Adipocyte (in vitro differentiated cells): ENCODE measurements around the gene MRPS6.

Experiments used
- DNase-seq: peaks from one replicate; pipeline ENCODE4 v3.0.0-alpha.2; 2015; ENCODE audit warnings: low read depth
- H3K27me3 ChIP-seq: replicated peaks from 2 replicates; pipeline ENCODE4 v1.7.0; 2013; ENCODE audit warnings: mild to moderate bottlenecking, low read length, moderate library complexity; ENCODE audit not compliant: control insufficient read depth, insufficient read depth
- H3K36me3 ChIP-seq: 2 replicates; pipeline ENCODE4 v1.7.0; 2013; ENCODE audit warnings: low read length, mild to moderate bottlenecking, moderate library complexity; ENCODE audit not compliant: control insufficient read depth, insufficient read depth, severe bottlenecking
- H3K4me1 ChIP-seq: 2 replicates; pipeline ENCODE4 v1.7.0; 2013; ENCODE audit warnings: mild to moderate bottlenecking, low read length, moderate library complexity; ENCODE audit not compliant: control insufficient read depth, insufficient read depth
- H3K4me3 ChIP-seq: 2 replicates; pipeline ENCODE4 v1.7.0; 2013; ENCODE audit warnings: mild to moderate bottlenecking, low read length, moderate library complexity
- H3K9ac ChIP-seq: 2 replicates; pipeline ENCODE4 v1.7.0; 2013; ENCODE audit warnings: mild to moderate bottlenecking, low read length, moderate library complexity
- H3K9me3 ChIP-seq: 2 replicates; pipeline ENCODE4 v1.7.0; 2013; ENCODE audit warnings: mild to moderate bottlenecking, low read length, moderate library complexity; ENCODE audit not compliant: control insufficient read depth

Gene MRPS6

GRCh38 chr21:34073032-34073748 is at the start of gene MRPS6, which contains the start of gene SLC5A3:
MRPS6 (plus strand) TSS chr21:34073578; CDS start chr21:34073701, 123 bp downstream.
SLC5A3 (plus strand) TSS chr21:34073578; CDS start chr21:34095199, 21,621 bp downstream.
- peak within 1 kb of the TSS; percentile 97 for H3K4me3 ChIP-seq
- no peaks in the 10 kb centered on the region for H3K27me3 ChIP-seq
- peaks cover 41% of the 10 kb centered on the region for H3K4me1 ChIP-seq
- peak; percentile 91 for DNase-seq
- H3K9ac ChIP-seq = peak within 1 kb of the TSS; percentile 87
- H3K36me3 ChIP-seq = no peaks in the 10 kb centered on the region
- H3K9me3 ChIP-seq = no peaks in the 10 kb centered on the region

GRCh38 chr21:34023691-34024373 is 49.5 kb upstream of the MRPS6 start:
- Histone ChIP-seq H3K27me3 (no peaks in the 10 kb centered on the region), H3K4me1 (no peaks in the 10 kb centered on the region), H3K9me3 (peaks cover 17% of the 10 kb centered on the region), H3K36me3 (no peaks in the 10 kb centered on the region), H3K4me3 (no peak overlapping the region), H3K9ac (no peak overlapping the region)
- no peak for DNase-seq

GRCh38 chr21:34024374-34024693 is 49.0 kb upstream of the MRPS6 start:
- H3K9ac ChIP-seq = no peak overlapping the region
- no peaks in the 10 kb centered on the region for H3K27me3 ChIP-seq
- no peaks in the 10 kb centered on the region for H3K36me3 ChIP-seq
- no peaks in the 10 kb centered on the region for H3K4me1 ChIP-seq
- H3K9me3 ChIP-seq = peaks cover 17% of the 10 kb centered on the region
- H3K4me3 ChIP-seq = no peak overlapping the region
- DNase-seq = no peak

GRCh38 chr21:34027721-34028461 is 45.5 kb upstream of the MRPS6 start:
- Histone ChIP-seq H3K9me3 (peaks cover 9% of the 10 kb centered on the region), H3K4me1 (no peaks in the 10 kb centered on the region), H3K36me3 (no peaks in the 10 kb centered on the region), H3K4me3 (no peak overlapping the region), H3K27me3 (no peaks in the 10 kb centered on the region), H3K9ac (no peak overlapping the region)
- no peak for DNase-seq

GRCh38 chr21:34029743-34030528 is 43.4 kb upstream of the MRPS6 start:
- peak; percentile 87 for DNase-seq
- Histone ChIP-seq H3K4me3 (peak overlapping the region; percentile 69), H3K27me3 (no peaks in the 10 kb centered on the region), H3K36me3 (no peaks in the 10 kb centered on the region), H3K4me1 (no peaks in the 10 kb centered on the region), H3K9me3 (peaks cover 9% of the 10 kb centered on the region), H3K9ac (peak overlapping the region; percentile 49)

GRCh38 chr21:34031835-34032370 is 41.5 kb upstream of the MRPS6 start:
- no peak overlapping the region for H3K4me3 ChIP-seq

GRCh38 chr21:34034369-34035014 is 38.9 kb upstream of the MRPS6 start:
- no peaks in the 10 kb centered on the region for H3K36me3 ChIP-seq
- H3K4me1 ChIP-seq = peaks cover 2% of the 10 kb centered on the region
- no peak overlapping the region for H3K4me3 ChIP-seq
- H3K9me3 ChIP-seq = no peaks in the 10 kb centered on the region
- H3K9ac ChIP-seq = no peak overlapping the region
- H3K27me3 ChIP-seq = no peaks in the 10 kb centered on the region
- DNase-seq = peak; percentile 15

More at GRCh38 chr21:34031835-34032370, 41.5 kb upstream of the MRPS6 start:
- no peaks in the 10 kb centered on the region for H3K4me1 ChIP-seq
- no peak for DNase-seq
- no peaks in the 10 kb centered on the region for H3K36me3 ChIP-seq
- no peaks in the 10 kb centered on the region for H3K27me3 ChIP-seq
- peaks cover 7% of the 10 kb centered on the region for H3K9me3 ChIP-seq
- no peak overlapping the region for H3K9ac ChIP-seq

GRCh38 chr21:34035619-34036354 is 37.6 kb upstream of the MRPS6 start:
- Histone ChIP-seq H3K9ac (no peak overlapping the region), H3K4me3 (no peak overlapping the region), H3K4me1 (peaks cover 10% of the 10 kb centered on the region), H3K27me3 (no peaks in the 10 kb centered on the region), H3K9me3 (no peaks in the 10 kb centered on the region), H3K36me3 (no peaks in the 10 kb centered on the region)
- no peak for DNase-seq

- Histone ChIP-seq H3K4me3 (no peak overlapping the region), H3K27me3 (no peaks in the 10 kb centered on the region), H3K9me3 (no peaks in the 10 kb centered on the region), H3K4me1 (peaks cover 10% of the 10 kb centered on the region), H3K36me3 (no peaks in the 10 kb centered on the region), H3K9ac (no peak overlapping the region)
- DNase-seq = peak; percentile 33
Observed at GRCh38 chr21:34037009-34037795, 36.2 kb upstream of the MRPS6 start.
